Calu3 (cell line): ENCODE measurements around the gene XRCC4. TPM values are rescaled to one million over a fixed set of nuclear protein-coding genes. Genes with fewer than 3 reads are reported as not detected.

Source experiments
- BruUV-seq: library from RNA; stranded (reverse); fragments of 400-500 nt; replicated peaks from 2 replicates; lab custom pipeline; 2021; lab: Mats Ljungman, UMichigan
- CTCF ChIA-PET: fragments of 300-600 bp; sonication (Branson Sonifier 250); formaldehyde crosslinking; loops from one replicate; lab custom pipeline; 2022; ENCODE audit warnings: antibody characterized with exemption; lab: Charles Lee
- DNase-seq: peaks from one replicate; pipeline ENCODE4 v3.0.0; 2022
- H3K27ac Mint-ChIP-seq: one replicate; pipeline ENCODE4 v1.8.0; 2022; ENCODE audit warnings: mixed read lengths; ENCODE audit not compliant: unreplicated experiment
- H3K27me3 Mint-ChIP-seq: one replicate; pipeline ENCODE4 v1.8.0; 2022; ENCODE audit warnings: mixed read lengths; ENCODE audit not compliant: unreplicated experiment
- H3K36me3 Mint-ChIP-seq: one replicate; pipeline ENCODE4 v1.8.0; 2022; ENCODE audit warnings: mild to moderate bottlenecking, moderate library complexity, mixed read lengths; ENCODE audit not compliant: insufficient read depth, unreplicated experiment
- H3K4me1 Mint-ChIP-seq: one replicate; pipeline ENCODE4 v1.8.0; 2022; ENCODE audit warnings: mild to moderate bottlenecking, low read depth, mixed read lengths; ENCODE audit not compliant: unreplicated experiment
- H3K4me3 Mint-ChIP-seq: one replicate; pipeline ENCODE4 v1.8.0; 2022; ENCODE audit warnings: mild to moderate bottlenecking, low read depth, moderate library complexity, mixed read lengths; ENCODE audit not compliant: unreplicated experiment
- H3K9me3 Mint-ChIP-seq: one replicate; pipeline ENCODE4 v1.8.0; 2022; ENCODE audit warnings: low read depth, mixed read lengths; ENCODE audit not compliant: unreplicated experiment
- intact Hi-C: fragments of 100-400 bp; cut with micrococcal nuclease; formaldehyde crosslinking; loops from one replicate; pipeline ENCODE4 v1.10.0; 2022; ENCODE audit not compliant: unreplicated experiment
- total RNA-seq: library from RNA; stranded (reverse); gene quantifications from 2 replicates; pipeline ENCODE4 v1.2.3, GENCODE V29; 2022
- TF ChIP-seq, protein P1 (sequence below): fragments of 200-600 bp; IDR thresholded peaks from one replicate; pipeline ENCODE4 v1.8.0; 2022; ENCODE audit warnings: antibody characterized with exemption; ENCODE audit not compliant: unreplicated experiment

XRCC4 gene
- total RNA-seq, 1 experiment from 2014 or later = 25.5 TPM

DNA sequence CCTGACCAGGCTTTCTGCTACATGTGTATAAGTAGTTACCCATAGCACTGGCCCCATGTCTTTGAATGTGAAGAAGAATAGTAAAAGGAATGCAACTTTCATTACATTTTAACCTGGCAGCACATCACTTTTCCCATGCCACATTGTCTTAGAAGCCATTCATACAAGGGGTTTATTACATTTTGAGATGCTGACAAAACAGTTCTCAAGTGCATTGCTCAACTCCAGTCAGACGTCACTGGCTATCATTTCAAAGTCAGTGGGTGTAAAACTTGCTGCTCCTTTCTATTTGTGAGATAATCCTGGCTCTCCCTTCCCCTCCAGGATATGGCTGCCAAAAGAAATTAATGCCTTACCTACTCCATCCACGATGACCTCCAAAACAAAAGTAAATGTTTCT, 297.2 kb downstream of the XRCC4 start:
- no peaks in the 10 kb centered on the region for H3K4me1 Mint-ChIP-seq
- CTCF ChIA-PET = no interaction called here
- no peak overlapping the region for H3K4me3 Mint-ChIP-seq
- H3K27me3 Mint-ChIP-seq = no peaks in the 10 kb centered on the region
- intact Hi-C loops = no loop called here
- no peaks in the 10 kb centered on the region for H3K9me3 Mint-ChIP-seq
- no peaks in the 10 kb centered on the region for H3K36me3 Mint-ChIP-seq
- TF ChIP-seq, protein P1, sequence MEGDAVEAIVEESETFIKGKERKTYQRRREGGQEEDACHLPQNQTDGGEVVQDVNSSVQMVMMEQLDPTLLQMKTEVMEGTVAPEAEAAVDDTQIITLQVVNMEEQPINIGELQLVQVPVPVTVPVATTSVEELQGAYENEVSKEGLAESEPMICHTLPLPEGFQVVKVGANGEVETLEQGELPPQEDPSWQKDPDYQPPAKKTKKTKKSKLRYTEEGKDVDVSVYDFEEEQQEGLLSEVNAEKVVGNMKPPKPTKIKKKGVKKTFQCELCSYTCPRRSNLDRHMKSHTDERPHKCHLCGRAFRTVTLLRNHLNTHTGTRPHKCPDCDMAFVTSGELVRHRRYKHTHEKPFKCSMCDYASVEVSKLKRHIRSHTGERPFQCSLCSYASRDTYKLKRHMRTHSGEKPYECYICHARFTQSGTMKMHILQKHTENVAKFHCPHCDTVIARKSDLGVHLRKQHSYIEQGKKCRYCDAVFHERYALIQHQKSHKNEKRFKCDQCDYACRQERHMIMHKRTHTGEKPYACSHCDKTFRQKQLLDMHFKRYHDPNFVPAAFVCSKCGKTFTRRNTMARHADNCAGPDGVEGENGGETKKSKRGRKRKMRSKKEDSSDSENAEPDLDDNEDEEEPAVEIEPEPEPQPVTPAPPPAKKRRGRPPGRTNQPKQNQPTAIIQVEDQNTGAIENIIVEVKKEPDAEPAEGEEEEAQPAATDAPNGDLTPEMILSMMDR = no peak
- BruUV-seq = no TSS peak
- H3K27ac Mint-ChIP-seq = no peak overlapping the region
- DNase-seq = no peak

DNA sequence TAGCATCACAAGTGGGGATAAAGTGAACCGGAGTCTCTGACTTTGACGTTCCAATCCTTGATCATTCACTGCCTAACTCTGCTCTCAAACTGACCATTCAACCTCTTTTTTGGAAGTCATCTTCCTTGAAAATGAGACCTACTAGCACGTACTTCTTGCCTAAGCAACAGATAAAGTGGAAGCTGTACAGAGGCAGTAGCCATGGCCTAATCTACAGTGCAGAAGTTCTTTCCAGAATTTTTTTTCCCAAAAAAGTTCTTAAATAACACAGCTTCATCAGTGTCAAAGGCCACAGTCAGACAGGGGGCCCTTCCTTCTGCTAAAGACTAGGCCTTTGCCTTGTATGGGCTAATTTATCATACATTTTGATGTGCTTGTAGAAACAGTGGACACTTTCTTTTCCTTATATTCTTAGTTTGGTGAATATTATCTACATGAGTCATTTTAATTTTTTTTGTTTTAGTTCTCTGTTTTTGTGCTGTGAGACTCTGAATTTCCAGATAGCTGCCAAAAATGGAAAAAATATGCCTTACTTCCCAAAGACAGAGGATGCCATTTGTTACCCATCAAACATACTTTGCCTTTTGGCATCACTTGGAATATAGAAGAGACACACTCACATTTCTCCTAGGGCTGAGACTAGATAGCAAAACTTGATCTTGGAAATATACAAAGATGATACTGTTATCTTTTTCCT, 297.9 kb downstream of the XRCC4 start:
- TF ChIP-seq, protein P1 = no peak
- intact Hi-C loops = no loop called here
- Mint-ChIP-seq H3K27ac (no peak overlapping the region), H3K4me1 (no peaks in the 10 kb centered on the region), H3K36me3 (no peaks in the 10 kb centered on the region), H3K4me3 (no peak overlapping the region), H3K9me3 (no peaks in the 10 kb centered on the region), H3K27me3 (no peaks in the 10 kb centered on the region)
- BruUV-seq = no TSS peak
- CTCF ChIA-PET = no interaction called here
- no peak for DNase-seq

DNA sequence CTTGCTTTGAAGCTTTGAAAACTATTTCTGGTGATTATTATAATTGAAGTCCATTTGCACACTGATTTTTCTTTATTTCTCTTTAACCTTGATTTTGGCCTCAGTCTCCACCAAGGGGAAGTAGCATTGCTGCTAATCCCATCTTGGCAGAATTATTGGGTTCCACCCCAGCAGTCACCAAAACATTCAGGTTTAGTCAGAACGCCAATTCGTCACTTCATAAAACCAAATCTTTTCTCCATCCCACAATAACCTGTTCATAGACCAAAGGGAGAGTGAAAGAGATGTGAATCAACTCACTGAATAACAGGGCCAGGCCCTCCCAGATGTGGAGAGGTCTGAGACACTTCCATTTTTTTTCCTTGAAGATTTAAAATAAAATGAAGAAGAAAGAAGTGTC, 299.1 kb downstream of the XRCC4 start:
- CTCF ChIA-PET = no interaction called here
- Mint-ChIP-seq H3K4me3 (no peak overlapping the region), H3K36me3 (no peaks in the 10 kb centered on the region), H3K27me3 (no peaks in the 10 kb centered on the region), H3K27ac (no peak overlapping the region), H3K4me1 (no peaks in the 10 kb centered on the region), H3K9me3 (no peaks in the 10 kb centered on the region)
- intact Hi-C loops = no loop called here
- DNase-seq = no peak
- TF ChIP-seq, protein P1 = no peak
- BruUV-seq = no TSS peak

DNA sequence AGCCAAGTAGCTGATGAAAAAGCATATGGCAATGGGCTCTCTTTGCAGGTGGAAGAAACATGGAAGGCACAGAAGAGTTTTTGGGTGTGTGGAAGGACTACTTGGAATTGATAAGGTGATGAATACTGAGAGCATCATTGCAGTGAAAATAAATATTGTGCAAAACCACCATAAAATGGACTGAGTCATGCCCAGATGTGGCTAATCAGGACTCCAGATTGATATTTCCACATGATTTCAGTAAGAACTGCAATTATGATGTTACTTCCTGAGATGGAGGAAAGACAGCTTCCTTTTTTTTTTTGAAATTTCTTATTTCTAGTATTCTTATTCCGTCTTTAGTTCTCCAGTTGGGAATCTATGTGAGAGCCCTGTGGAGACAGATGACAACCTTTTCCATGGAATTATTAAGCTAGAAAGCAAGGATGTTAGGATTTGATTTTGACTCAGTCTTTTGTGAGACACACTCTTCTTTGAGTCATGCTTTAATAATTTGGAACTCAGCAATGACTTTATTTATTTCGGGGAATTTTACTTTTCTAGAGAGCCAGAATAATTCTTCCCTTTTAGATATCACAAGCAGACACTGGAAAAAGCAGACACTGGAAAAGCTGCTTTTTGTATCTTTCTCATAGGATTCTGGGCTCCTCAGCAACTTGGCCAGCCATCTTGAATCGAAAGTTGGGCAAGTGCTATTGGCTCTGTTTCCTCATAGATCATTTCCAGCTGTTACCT, 300.0 kb downstream of the XRCC4 start:
- intact Hi-C loops = no loop called here
- Mint-ChIP-seq H3K27ac (no peak overlapping the region), H3K9me3 (no peaks in the 10 kb centered on the region), H3K36me3 (no peaks in the 10 kb centered on the region), H3K27me3 (no peaks in the 10 kb centered on the region), H3K4me3 (no peak overlapping the region), H3K4me1 (no peaks in the 10 kb centered on the region)
- TF ChIP-seq, protein P1 = no peak
- CTCF ChIA-PET = interaction anchor here (0.7 kb wide), 1 partner anchor 46 kb away, joined by 3 read pairs; no protein-coding TSS in a partner anchor
- no TSS peak for BruUV-seq
- DNase-seq = no peak
